Esophagus squamous epithelium (tissue), 4 donors: ENCODE measurements around the gene TNFSF8.

Experiments used
- CTCF ChIP-seq, 6 experiments: fragments of 450-650 bp in 4 of 6; fragments of 200-600 bp in 2 of 6; sonication (generic) in 2 of 6; IDR thresholded peaks; one replicate each; pipeline ENCODE4 v1.5.1; 2016 to 2019; ENCODE audit warnings: antibody characterized with exemption in 6 of 6, mild to moderate bottlenecking in 4 of 6, moderate library complexity in 4 of 6
- POLR2A ChIP-seq, 4 donors: fragments of 450-650 bp; IDR thresholded peaks; one replicate each; pipeline ENCODE4 v1.6.1; 2017; ENCODE audit warnings: antibody characterized with exemption in 4 of 4, mild to moderate bottlenecking in 4 of 4, moderate library complexity in 3 of 4

- TF ChIP-seq CTCF (IDR thresholded peaks at IDR 0.05) (no peak), POLR2A (IDR thresholded peaks at IDR 0.05) (no peak)
Measured at GRCh38 chr9:114880291-114880745, 50.1 kb downstream of the TNFSF8 start.
